NCI-H2029 (cell line): ENCODE measurements around the gene SUPT4H1.
"Not testable (repeated sequence)": the region's sequence is repeated elsewhere in the genome, so short reads cannot be mapped to it uniquely, and the experiment has no call there.

Source experiments
- DNase-seq: peaks from one replicate; lab custom pipeline; 2025; lab: John Stamatoyannopoulos, UW

Gene SUPT4H1

GRCh38 chr17:58363457-58364185 lies 11.6 kb upstream of the SUPT4H1 start:
- DNase-seq: no peak

- DNase-seq: no peak
Observed at GRCh38 chr17:58362368-58363014, 10.5 kb upstream of the SUPT4H1 start.

DNA sequence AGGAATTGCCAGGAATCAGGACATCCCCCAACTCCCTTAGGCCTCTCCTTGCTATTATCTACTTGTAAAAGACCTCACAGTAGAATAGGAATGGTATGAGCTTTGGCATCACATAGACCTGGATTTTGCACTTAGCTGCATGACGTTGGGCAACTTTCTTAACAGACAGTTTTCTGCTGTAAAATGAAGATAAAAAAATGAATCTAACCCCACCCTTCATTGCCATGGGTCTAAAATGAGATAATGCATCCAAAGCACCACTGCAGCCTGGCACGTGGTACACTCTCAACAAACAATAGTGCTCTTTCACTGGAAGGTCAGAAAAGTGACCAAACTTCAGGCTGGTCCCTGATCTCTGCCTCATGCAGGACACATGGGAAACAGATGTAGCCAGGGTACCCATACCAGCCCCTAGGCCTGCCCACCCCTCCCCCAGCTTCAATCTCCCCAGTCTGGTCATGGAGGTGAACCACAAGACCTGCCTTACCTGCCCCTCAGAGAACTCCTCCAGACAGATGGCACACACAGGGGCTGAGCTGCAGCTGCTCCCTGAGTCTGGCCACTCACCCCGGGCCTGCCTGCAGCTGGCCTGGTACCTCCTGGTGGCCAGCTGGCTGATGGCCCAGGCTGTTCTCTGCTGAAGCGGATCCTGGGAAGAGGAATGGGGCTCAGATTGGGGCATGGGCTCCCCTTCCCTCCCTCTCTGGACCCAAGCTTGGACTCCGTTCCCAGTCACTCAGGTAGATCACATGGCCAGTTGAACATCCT lies 8.5 kb upstream of the SUPT4H1 start:
- DNase-seq: no peak

GRCh38 chr17:58358408-58359172 lies 6.6 kb upstream of the SUPT4H1 start:
- DNase-seq: no peak

DNA sequence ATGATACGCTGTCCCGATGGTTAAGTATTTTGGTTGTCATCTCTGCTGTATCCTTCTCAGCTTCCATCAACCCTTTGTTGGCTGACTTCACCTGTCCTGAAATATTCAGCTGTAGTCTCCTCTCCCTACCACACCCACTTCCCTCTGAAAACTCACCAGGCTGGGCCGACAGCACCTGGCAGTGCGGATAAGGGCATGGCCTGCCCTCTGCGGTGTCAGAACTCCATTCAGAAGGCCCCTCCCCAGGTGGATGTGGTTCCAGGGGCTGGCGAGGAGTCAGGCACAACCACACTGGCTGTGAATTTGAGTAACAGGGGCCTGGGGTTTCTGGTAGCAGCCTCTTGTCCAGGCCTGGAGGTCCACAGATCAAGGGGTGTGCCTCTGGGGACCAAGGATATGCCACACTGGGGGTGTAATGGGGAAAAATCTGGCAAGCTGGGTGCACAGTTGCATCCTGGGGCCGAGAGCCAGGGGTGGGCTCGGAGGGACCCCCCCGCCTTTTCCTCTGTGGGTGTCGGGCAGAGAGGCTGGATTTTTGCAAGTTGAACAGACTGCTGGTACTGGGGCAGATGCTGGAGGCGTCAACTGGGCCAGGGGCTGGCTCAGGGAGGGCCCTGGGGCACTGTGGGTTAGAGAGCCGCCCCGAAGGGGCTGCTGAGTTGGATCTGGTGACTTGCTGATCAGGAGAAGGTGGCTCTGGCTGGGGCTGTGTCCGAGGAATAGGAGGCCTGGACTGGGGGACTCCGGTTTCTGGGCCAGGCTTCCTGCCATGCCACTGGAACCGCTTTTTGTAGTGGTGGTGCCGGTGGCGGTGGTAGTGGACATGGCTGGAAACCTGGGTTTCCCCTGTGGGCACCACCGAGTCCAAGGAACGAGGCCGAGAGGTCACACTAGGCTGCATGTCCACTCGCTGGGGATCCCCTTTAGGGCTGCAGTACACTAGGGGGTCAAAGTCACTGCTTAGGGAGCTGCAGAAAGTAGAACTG lies 5.6 kb upstream of the SUPT4H1 start:
- DNase-seq: no peak

DNA sequence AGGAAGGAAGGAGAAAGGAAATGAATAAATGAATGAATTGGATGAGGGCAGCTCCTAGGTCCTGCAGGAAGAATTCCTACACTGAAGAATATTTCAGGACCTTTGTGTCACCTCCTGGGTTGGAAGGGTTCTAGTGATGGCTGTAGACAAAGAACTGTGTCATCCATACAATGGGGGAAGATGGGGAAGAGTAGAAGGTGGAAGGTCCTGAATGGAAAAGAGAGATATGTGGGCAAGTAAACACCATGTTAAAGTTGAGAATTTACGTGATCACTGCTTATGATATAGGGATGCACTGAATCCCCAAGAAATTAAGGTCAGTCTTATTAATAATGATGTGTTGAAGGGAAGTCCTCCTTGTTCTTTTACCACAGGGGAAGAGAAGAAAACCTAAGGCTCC lies 4.2 kb upstream of the SUPT4H1 start:
- no peak for DNase-seq

DNA sequence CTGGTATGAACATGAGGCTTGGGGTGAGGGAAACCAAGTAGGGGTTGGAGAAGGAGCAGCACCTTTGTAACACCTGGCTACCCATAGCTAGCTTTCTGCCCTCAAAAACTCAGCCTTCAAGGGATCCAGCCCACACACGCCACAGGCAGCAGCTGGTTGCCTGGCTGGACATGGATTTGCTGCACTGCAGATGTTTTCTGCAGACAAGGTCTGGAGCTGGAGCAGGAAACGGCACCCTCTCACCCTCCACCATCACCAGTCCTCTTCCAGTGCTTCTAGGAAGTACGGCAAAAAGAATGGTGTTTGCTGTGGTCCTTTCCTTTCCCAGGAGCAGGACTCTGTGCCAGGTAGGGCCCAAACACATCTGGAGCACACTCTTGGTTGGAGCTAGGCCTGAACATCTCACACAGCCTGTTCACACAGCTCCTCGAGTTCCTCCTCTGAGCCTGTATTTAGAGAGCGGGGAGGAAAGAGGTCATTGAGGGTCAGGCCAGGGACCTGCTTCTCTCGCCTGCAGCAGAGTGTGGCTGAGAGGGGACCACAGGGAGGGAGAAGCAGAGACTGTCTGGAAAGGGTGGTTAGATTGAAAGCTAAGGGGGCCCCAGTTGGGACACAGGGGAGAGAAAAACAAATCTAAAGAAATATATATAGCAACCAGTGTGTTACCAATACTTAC lies 2.7 kb upstream of the SUPT4H1 start:
- no peak for DNase-seq

- DNase-seq: no peak
Observed at GRCh38 chr17:58353389-58353825, 1.4 kb upstream of the SUPT4H1 start.

GRCh38 chr17:58352596-58353388 lies 791 bp upstream of the SUPT4H1 start:
- no peak for DNase-seq

DNA sequence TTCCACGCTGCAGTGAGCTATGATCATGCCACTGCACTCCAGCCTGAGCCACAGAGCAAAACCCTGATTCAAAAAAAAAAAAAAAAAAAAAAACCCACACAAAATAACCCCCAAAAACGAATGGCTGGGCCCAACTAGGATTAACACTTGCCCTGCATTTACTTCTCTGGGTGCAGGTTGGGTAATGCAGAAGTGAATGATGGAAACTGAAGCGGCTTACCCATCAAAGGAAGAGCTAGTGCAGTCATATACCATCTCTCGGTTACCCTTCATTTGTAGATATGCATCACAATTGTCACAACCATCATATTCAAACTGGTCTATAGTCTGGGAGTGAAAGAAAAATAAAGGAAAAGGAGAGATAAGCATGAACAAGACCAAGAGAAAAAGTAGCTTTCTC lies 819 bp downstream of the SUPT4H1 start:
- no peak for DNase-seq

- no peak for DNase-seq
Observed at GRCh38 chr17:58348038-58348437, 4.0 kb downstream of the SUPT4H1 start.

DNA sequence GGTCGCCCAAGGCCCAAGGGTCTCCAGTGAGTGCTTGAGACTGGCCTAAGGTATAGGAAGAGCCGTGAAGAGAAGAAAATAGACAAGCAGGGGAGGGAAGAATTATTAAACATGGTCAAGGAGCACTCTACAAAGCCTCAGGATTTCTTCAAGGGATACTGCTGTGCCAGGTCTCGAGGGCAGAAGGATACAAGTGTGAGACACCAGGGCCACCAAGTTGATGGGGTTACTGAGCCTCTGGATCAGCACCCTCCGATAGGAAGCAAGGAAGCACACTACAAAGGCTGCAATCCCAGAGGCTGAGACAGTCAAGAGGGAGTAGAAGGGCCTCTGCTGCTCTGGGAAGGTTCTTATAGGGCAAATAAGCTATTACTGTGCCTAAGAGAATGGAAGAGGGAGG lies 6.5 kb downstream of the SUPT4H1 start:
- no peak for DNase-seq

GRCh38 chr17:58344791-58345157 lies 7.2 kb downstream of the SUPT4H1 start:
- no peak for DNase-seq

DNA sequence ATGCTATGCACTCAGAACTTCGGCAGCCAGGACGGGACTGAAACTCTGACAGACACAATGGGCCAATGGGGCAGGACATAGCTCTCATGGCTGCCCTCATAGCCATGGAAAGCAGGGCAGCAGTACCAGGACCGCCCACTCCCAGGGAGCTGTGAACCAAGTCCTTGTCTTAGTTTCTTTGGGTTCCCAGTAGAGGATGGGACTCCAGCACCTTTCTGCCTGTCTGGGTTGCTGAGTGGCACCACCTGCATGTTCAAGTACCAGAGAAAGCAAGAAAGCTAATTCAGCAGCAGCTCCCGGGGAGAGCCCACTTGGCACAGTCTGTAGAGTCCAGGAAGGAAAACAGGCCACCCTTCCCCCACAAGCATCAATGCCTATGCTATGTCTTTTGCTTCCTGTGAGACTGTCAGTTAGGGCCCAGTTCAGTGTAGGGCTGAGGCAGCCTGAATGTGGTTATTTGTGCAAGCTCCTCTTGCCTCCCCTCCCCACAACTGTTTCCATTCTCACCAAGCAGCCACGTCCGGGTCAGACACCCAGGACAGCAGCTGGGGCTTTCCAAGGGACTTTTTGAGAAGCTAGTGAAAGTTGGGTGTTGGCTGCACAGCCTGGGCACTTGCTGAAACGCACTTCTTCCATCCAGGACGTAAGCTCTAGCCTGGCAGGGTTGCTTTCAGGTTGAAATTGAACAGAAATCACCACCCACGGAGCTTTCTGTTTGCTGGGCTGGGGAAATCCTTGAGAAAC lies 7.8 kb downstream of the SUPT4H1 start:
- no peak for DNase-seq

GRCh38 chr17:58343131-58343530 lies 8.9 kb downstream of the SUPT4H1 start:
- DNase-seq: no peak

DNA sequence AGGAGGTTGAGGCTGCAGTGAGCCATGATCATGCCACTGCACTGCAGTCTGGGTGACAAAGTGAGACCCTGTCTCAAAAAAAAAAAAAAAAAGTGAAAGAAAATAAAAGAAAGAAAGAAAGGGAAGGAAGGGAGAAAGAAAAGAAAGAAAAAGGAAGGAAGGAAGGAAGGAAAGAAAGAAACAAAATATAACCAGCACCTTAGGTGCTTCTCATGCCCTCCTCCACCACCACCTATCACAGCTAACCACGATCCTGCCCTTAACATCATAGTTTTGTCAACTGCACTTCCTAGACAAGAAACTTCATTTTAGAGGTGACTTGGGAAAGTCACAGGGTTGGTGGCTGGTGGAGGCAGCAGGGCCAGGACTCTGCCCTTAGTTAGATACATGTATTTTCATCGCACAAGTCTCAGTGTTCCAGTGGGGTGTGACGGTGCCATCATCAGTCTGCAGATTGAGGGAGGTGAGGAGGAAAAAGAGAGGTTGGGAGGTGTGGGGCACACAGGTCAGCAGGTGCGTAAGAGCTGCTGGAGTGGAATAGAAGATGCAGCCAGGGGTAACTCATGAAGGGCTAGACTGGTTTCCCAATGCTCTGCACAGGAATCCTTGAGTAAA lies 10.0 kb downstream of the SUPT4H1 start:
- no peak for DNase-seq

GRCh38 chr17:58341136-58341860 lies 10.7 kb downstream of the SUPT4H1 start:
- DNase-seq: not testable (repeated sequence)

- DNase-seq: no peak
Observed at GRCh38 chr17:58340405-58340876, 11.6 kb downstream of the SUPT4H1 start.
